Peyer's patch (tissue), 4 donors: ENCODE data around the gene SPRED1.

Experiments
- CTCF ChIP-seq, 6 experiments: fragments of 450-650 bp in 4 of 6; fragments of 200-600 bp in 2 of 6; sonication (generic) in 1 of 6; IDR thresholded peaks; one replicate each; pipeline ENCODE4 v1.5.1; 2017 to 2019; ENCODE audit warnings: antibody characterized with exemption in 6 of 6, mild to moderate bottlenecking in 3 of 6, moderate library complexity in 1 of 6
- POLR2A ChIP-seq, 2 donors: fragments of 450-650 bp; IDR thresholded peaks; one replicate each; pipeline ENCODE4 v1.5.1; 2017; ENCODE audit warnings: antibody characterized with exemption in 2 of 2, mild to moderate bottlenecking in 2 of 2, moderate library complexity in 2 of 2

- TF ChIP-seq CTCF (IDR thresholded peaks at IDR 0.05), result no peak
- TF ChIP-seq POLR2A (IDR thresholded peaks at IDR 0.05), result no peak
Observed at GRCh38 chr15:38242055-38242454, 10.6 kb upstream of the SPRED1 start.
